ENCODE data around the gene RPS6KA3.
A peak's percentile ranks its signal among the peaks of the same experiment; 100 is the strongest.
"Not testable (repeated sequence)": the region's sequence is repeated elsewhere in the genome, so short reads cannot be mapped to it uniquely, and the experiment has no call there.

The RPS6KA3 gene

GRCh38 chrX:20265221-20265725, 1.4 kb downstream of the RPS6KA3 start:
- DNase-seq = peak; percentile 38

DNA sequence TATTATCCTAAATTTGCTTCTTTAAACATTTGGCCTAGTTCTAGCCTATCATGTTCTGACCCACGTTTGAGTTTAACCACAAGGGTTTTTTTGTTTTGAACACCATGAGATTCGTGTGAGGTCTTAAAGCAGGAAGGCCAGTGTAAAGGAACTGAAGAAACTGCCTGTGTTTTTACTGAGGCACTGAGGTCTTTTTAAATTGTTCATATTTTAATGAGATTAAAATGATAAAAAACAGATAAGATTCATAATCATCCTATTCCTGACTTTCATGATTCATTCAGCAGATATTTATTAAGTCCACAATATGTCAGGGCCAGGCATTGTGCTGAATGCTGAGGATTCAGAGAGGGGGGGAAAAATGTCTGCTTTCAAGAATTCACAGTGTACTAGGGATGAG, 3.2 kb downstream of the RPS6KA3 start:
- DNase-seq = no peak

- no peak for DNase-seq
Measured at GRCh38 chrX:20260885-20261284, 5.8 kb downstream of the RPS6KA3 start.

- DNase-seq = no peak
Measured at GRCh38 chrX:20254712-20255299, 11.9 kb downstream of the RPS6KA3 start.

DNA sequence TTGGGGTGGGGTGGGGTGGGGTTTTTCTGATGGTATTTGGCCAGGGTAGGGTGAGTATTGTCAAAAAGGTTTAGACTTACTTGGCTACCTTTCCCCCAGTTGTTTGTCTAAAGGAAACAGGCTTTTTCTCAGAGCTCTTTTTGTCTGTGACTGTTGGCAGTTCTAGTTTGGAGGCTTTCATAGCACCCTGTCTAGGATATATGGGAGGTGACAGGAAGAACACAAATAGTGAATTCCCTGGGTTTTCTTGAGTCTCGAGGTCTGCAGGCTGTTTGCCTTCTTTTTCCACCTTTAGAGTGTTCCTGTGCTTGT, 13.5 kb downstream of the RPS6KA3 start:
- no peak for DNase-seq

GRCh38 chrX:20252381-20253231, 14.1 kb downstream of the RPS6KA3 start:
- DNase-seq = peak; percentile 66

DNA sequence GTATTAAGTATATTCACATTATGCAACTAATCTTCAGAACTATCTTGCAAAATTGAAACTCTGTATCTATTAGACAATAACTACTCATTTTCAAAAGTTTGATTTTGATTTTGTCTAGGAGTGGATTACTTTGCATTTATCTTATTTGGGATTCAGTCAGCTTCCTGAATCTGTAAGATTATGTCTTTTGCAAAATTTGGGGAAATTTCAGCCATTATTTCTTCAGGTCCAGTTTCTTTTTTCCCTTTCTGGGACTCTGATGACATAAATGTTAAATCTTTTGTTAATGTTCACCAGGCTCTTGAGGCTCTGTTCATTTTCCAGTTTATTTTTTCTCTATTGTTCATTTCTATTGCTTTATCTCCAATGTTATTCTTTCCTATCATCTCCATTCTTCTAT, 15.0 kb downstream of the RPS6KA3 start:
- DNase-seq = no peak

DNA sequence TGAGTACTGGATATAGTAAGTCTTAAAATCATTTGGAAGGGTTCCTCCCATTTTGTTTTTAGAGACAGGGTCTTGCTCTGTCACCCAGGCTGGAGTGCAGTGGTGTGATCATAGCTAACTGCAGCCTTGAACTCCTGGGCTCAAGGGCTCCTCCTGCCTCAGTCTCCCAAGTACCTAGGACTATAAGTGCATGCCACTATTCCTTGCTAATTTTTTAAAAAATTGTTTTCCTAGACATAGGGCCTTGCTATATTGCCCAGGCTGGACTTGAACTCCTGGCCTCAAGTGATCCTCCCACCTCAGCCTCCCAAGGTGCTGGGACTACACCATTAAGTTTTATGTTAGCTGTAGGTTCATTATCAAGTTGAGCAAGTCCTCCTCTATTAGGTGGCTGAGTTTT, 16.6 kb downstream of the RPS6KA3 start:
- DNase-seq = not testable (repeated sequence)

GRCh38 chrX:20248592-20249192, 18.0 kb downstream of the RPS6KA3 start:
- DNase-seq = no peak

DNA sequence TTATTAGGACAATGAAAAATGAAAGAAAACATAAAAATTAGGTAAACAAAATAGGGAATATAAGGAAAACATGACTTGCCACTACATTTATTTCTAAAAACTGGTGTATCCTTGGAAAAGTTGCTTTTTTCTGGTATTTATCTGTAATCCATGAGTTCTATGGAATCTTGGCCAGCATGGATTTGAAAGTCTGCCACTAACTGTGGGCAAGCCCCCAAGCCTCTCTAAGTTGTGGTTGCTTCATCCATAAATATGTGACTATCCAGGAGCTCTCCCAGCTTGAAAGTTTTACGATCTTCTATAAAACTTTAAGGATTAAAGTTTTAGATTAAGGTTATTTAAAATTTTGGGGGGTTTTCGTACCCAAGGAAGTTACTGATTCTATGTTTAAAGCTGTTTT, 21.8 kb downstream of the RPS6KA3 start:
- no peak for DNase-seq

DNA sequence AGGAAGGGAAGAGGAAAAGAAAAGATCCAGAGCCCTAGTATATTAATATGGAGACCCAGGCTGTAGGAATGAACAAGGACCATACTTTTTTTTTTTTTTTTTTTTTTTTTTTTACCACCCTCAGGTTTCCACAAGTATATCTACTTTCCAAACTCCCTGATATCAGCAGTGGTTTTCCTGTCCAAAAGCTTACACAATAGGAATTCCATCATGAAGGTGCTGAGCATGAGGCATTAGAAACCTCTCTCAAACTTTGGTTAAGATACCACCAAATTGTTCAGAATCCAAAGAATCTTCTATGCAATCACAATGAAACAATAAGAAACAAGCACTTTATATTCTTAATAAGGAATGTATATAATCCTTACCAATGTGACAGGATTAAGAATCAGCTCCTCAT, 26.5 kb downstream of the RPS6KA3 start:
- DNase-seq = no peak

GRCh38 chrX:20237864-20238263, 28.8 kb downstream of the RPS6KA3 start:
- DNase-seq = no peak

- no peak for DNase-seq
Measured at GRCh38 chrX:20235755-20236154, 31.0 kb downstream of the RPS6KA3 start.

- no peak for DNase-seq
Measured at GRCh38 chrX:20233336-20233735, 33.4 kb downstream of the RPS6KA3 start.

DNA sequence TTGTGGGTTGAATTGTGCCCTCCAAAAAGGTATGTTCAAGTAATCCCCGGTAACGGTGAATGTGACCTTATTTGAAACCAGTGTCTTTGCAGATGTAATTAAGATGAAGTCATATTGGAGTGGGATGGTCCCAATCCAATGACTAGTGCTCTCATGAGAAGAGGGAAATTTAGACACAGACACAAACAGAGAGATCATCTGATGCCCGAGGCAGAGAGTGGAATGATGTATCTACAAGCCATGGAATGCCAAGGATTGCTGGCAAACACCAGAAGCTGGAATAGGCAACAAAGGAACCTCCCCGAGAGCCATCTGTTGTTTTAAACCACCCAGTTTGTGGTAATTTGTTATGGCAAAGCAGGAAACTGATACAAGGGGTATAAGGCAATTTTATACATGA, 35.1 kb downstream of the RPS6KA3 start:
- DNase-seq = no peak

DNA sequence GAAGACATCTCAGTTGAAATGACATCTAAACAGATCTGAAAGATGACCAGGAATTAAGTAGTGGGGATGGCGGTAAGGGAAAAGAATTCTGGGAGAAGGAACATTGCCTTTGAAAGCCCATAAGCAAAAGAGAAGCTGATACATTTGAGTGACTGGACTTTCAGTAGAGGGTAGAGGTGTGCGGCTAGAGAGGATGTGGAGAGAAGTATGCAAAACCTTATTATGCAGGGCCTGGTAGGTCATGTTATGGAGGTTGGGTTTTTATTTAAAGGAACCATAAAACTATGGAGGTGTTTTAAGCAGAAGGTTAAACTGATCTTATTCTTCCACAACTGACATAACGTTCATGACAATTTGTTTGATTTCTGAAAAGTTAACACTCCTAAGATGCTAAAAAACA, 36.3 kb downstream of the RPS6KA3 start:
- DNase-seq = no peak

GRCh38 chrX:20229155-20229554, 37.6 kb downstream of the RPS6KA3 start:
- DNase-seq = no peak

- DNase-seq = no peak
Measured at GRCh38 chrX:20228245-20228644, 38.5 kb downstream of the RPS6KA3 start.

GRCh38 chrX:20227116-20227515, 39.6 kb downstream of the RPS6KA3 start:
- no peak for DNase-seq

GRCh38 chrX:20225488-20225833, 41.2 kb downstream of the RPS6KA3 start:
- no peak for DNase-seq

DNA sequence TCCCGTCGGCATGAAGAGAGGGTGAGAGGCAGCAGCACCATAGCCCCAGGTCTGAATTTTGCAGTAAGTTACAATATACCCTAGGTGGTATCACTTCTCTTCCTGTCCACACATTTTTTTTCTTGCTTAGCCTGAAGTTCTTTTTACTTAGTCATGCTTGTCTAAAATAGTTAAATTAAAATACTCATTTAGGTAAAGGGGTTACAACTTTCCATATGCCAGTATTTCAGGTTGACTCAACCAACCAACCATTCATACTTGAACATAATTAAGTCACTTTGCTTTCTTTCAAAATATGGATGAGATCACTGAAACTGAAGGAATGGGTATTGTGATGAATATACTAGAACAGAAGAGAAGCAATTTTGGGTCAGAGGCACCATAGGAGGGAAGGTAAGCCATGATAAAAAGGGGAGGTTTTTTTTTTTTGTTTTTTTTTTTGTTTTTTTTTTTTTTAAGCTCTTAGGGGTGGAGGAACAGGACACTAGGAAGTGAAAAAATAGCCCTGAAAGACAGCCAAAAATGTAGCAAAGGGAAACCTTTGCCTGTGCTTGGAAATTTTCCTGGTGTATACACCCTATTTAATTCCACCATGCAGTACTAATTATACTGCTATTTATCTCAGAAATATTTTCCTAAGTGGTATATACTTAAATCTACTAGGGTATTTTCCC, 41.8 kb downstream of the RPS6KA3 start:
- no peak for DNase-seq

DNA sequence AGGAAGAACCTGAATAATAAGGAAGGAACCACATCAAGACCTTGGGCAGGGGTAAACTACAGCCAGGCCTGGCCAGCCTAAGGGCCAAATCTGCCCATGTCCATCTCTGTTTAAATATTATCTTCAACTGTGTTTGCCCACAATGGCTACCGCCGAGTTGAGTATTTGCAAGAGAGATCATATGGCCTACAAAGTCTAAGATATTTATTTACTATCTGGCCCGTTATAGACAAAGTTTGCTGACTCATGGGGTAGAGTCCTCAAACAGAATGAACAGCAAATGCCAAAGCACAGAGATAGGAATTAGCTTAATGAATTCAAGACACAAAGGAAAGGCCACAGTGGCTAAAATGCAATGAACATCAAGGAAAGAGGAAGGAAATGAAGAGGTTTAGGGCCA, 44.8 kb downstream of the RPS6KA3 start:
- no peak for DNase-seq

- DNase-seq = no peak
Measured at GRCh38 chrX:20218836-20219505, 47.7 kb downstream of the RPS6KA3 start.

Measured in effector CD4-positive, alpha-beta T cell (primary cell).